NB4 (cell line): ENCODE results near the gene RAD51B.

Source experiments
- MYC ChIP-seq: IDR thresholded peaks from 2 replicates; pipeline ENCODE4 v1.6.1; 2011; ENCODE audit warnings: low read depth, low read length
- POLR2A ChIP-seq: IDR thresholded peaks from 2 replicates; pipeline ENCODE4 v1.6.1; 2011; ENCODE audit warnings: mild to moderate bottlenecking; ENCODE audit not compliant: insufficient read length; ENCODE audit errors: extremely low read depth
- TF ChIP-seq, protein P1 (sequence below): IDR thresholded peaks from one replicate; pipeline ENCODE4 v1.5.1; 2012; ENCODE audit warnings: low read depth, low read length
- TF ChIP-seq, protein P2 (sequence below): IDR thresholded peaks from 2 replicates; pipeline ENCODE4 v1.6.1; 2011; ENCODE audit warnings: low read depth, low read length

DNA sequence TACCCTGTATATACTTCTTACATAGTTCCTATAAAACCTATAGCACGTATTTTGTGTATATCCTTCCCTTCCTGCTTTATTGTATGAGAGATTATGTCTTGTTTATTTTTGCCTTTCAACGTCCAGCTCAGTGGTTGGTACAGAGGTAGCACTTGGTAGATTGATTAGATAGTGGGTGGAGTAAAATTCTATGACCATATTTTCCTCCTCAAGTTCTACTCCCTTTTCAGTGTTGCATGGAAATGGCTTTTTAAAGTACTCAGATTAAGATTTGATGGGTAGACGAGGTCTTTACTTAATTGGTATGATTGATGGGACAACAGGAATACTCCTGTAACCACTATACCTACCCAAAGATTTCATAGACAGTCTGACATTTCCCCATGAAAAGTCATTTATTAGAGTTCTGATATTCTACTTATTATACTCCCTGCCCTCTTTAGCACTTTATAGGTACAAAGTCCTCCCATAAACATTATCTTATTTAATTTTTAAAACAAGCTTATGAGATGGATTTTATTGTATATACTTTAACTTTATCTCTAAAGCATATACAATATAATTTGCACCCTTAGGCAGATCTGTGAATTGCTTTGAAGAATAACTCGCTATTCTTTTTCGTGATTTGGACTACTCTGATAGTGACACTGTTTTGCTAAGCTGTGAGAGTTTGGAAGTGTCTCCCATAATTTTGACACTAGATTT, 348.0 kb downstream of the RAD51B start:
- TF ChIP-seq, protein P1, sequence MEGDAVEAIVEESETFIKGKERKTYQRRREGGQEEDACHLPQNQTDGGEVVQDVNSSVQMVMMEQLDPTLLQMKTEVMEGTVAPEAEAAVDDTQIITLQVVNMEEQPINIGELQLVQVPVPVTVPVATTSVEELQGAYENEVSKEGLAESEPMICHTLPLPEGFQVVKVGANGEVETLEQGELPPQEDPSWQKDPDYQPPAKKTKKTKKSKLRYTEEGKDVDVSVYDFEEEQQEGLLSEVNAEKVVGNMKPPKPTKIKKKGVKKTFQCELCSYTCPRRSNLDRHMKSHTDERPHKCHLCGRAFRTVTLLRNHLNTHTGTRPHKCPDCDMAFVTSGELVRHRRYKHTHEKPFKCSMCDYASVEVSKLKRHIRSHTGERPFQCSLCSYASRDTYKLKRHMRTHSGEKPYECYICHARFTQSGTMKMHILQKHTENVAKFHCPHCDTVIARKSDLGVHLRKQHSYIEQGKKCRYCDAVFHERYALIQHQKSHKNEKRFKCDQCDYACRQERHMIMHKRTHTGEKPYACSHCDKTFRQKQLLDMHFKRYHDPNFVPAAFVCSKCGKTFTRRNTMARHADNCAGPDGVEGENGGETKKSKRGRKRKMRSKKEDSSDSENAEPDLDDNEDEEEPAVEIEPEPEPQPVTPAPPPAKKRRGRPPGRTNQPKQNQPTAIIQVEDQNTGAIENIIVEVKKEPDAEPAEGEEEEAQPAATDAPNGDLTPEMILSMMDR, result no peak
- TF ChIP-seq, protein P2, sequence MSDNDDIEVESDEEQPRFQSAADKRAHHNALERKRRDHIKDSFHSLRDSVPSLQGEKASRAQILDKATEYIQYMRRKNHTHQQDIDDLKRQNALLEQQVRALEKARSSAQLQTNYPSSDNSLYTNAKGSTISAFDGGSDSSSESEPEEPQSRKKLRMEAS, result no peak
- TF ChIP-seq POLR2A (no peak), MYC (no peak)
